Non-pigmented ciliary epithelial cell (primary cell): ENCODE measurements around the gene MYLK.

ENCODE experiments used
- DNase-seq: peaks from one replicate; pipeline ENCODE4 v3.0.0-alpha.2; 2010; ENCODE audit warnings: low read depth

Gene MYLK

DNA sequence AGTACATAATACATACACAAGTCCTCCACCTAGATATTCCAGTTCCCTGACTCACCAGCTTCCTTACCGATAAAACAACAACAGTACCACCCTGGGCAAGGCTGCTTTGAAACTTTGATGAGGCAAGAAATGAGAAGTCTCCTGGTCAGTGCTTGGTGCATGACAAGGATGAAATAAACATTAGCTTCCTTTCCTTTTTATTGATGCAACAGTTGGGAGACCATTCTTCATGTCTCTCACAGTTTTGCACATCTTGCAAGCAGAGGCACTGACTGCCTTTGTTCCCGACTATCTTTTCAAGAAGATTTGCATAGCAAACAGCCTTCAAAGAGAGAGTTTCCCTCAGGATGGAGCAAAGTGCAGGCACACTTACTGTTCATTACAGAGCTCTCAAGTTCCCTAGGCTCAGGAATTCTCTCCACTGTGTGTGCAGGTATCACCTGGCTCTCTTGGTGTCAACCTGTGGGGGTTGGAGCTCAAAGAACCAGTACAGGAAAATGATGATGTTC, 65.2 kb downstream of the MYLK start:
- no peak for DNase-seq

DNA sequence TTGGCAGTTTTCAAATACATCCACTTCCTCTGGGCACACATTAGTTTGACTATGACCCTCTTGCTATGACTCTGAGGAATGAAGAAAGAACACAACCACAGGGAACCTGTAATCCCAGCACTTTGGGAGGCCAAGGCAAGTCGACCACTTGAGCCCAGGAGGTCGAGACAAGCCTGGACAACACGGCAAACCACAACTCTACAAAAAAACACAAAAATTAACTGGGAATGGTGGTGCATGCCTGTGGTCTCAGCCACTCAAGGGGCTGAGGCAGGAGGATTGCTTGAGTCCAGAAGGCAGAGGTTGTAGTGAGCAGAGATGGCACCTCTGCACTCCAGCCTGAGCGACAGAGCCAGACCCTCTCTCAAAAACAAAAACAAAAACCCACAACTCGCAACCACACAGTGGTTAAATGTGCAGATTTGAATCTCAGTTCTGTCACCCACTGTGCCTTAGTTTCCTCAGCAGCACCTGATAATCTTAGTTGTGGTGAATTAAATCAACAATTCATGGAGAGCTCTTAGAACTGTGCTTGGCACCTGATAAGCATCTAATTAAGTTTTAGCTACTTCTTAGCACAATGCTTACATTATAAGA, 65.7 kb downstream of the MYLK start:
- DNase-seq: no peak

DNA sequence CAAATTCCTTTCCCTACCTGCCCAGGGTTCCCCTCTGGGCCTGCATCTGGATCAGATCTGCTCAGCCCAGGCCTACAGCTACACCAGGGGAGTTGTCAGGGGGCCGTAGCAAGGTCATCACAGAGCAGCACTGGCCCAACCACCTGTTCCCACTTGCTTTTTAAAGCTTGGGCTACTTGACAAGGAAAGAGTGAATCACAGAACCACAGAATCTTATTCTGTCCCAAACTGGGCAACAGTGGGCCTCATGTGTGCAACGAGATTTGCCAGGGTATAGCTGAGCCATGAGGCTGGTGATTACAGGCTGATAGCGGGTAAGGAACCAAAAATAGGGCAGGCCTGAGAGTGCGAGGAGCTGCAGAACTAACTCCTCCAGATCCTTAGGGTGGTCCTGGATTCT, 66.7 kb downstream of the MYLK start:
- DNase-seq: no peak

DNA sequence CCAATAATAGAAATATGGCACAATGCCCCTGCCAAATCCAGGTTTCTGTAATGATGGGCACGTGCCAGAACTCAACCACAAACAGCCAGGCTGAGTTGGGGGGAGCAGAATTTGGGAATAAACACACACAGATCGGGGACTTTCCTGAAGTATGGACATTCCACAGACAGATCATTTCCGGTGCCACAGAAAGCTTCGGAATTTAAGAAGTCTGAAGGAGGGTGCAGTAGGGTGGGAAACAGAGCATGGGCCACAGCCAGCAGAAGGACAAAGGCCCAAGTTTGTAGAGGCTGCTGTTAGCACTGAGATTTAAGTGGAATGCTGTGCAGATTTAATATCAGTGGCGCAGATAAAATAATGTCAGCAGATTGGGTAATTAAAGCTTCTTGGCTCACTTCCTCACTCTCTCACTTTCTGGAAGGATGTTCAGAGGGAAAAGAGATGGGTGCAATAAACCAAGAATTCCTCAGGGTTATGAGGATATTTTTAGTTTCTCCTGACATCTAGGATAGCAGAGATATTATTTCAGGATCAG, 67.4 kb downstream of the MYLK start:
- DNase-seq: no peak

DNA sequence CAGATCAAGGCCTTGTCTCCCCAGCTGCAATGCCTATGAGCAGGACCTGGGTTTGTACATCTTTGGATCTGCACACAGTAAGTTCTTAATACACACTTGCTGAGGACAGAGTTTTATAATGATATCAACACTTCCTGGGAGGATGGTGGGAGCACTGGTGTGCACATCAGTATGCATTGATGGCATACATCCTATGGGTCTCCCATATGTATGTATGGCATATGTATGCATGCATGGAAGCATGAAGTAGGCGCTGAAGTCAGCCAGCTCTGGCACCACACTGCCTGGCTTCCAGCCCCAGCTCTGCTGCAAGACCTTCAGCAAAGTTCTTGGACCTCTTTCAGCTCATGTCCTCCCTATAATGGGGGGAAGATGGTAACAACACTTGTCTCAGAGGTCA, 68.2 kb downstream of the MYLK start:
- DNase-seq: no peak

DNA sequence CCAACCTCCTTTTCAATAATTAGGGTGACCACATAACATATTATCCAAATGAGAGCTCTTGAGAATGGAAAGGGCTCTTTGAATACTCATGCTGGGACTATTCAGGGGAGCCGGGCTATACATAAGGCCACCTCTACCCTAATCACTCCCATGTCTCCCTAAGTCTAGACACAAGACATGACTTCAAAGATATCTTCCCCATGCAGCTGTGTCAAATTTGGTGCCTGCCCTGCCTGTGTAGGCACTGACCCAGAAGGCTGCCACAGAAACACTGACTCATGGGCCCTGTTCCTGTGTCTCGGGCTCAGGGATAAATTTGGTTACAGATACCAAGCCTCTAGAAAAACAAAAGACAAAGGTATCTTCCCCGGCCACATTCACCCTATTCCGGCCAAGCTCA, 70.3 kb downstream of the MYLK start:
- no peak for DNase-seq

DNA sequence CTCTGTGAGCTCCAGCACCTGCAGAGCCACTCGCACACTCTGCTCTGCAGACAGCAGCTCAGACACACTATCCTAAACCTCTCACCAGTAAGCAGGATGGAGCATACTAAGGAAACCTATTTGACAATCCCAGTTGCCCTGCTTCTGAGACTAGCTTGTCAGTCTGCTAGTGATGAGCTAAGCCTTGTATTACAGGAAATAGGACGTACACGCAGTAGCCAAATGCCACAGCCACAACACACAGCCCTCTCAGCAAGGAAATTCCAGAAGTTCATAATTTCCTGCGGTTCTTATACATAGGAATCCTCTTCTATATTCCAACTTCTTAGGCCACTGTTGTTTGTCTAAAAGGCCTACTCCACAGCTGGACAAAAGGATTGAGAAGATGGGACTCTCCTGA, 74.5 kb downstream of the MYLK start:
- DNase-seq: no peak

DNA sequence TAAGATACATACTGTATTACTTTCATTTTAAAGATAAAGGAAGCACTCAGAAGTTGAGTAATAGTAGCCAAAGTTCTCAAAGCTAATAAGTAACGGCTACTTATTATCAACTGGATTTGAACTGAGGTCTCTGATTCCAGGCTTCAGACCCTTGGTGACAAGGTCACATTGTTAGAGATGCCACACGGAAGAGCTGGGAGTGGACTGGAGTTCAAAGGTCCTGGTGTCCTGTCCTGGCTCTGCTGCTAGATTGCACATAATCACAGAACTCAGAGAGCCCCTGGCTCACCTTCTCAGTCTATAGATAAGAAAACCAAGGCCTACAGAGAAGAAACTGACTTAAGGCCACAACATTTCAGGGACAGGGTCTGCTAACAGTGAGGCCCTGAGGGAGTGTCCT, 75.3 kb downstream of the MYLK start:
- no peak for DNase-seq

DNA sequence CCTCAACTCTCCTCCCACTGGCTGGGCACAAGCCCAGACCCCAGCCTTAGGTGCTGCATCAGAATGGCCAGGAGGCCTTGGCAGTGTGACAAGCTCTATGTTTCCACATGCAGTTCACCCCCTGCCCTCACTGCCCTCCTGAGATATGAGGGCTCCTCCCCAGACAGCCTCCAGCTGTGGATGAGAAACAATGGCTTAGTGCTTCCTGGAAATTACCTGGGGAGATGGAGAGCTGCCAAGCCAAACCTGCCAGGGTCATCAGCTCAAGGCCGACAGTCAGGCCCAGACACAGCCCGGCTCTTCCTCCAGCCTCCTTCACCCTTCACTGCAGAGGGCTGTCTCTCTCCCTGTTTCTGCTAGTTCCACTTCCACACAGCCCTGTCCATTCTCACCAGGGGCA, 76.3 kb downstream of the MYLK start:
- DNase-seq: no peak

DNA sequence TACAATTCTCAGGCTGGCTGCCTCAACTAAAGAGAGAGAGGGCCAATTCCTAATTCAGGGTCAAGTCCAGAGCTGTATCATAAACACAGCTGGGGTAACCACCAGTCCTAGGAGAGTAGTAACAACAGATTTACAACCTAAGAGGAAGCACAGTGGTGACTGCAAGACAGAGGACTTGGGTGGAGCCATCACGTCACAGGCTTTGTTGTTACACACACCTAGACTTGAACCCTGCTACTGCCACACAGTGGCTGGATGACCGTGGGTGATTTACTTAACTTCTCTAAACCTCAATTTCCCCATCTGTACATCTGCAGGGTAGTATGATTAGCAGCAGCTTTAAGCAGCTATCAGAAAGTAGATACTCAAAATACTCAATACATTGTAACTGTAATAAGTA, 78.6 kb downstream of the MYLK start:
- no peak for DNase-seq

DNA sequence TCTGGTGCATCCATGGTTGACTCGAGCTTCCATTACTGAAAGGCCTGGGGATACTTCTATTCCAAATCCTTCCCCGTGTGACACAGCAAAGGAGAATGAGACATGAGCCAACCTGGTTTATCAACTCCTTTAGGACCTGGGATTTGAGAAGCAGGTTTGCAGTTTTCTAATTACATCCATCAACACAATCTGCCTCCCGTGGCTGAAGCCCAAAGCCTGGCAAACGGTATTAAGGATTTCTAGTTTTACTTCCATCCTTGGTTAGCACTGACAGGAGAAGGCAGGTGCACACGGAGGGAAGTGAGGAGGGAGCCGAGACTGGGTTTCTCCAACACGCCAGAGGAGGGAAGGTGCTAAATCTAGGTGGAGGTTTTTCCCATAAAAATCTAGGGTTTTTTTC, 79.0 kb downstream of the MYLK start:
- DNase-seq: no peak

DNA sequence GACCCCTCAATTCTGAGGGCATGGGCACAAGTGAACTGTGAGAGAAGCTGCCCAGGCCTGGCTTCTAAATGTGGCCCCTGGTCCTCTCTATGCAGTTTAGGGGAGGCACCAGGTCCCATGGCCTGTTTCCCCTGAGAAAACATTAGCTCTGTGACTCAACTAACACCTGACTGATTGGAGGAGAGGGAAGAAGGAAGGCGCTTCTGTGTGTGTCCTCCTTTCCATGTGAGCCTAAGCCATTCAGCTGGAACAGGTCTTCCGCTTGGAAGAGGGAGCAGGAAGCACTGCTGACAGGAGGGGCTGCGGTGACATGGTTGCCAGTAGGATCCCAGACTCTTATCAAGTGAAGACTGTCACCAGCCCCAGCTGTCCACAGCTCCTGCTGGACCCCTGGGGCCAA, 79.5 kb downstream of the MYLK start:
- DNase-seq: no peak

DNA sequence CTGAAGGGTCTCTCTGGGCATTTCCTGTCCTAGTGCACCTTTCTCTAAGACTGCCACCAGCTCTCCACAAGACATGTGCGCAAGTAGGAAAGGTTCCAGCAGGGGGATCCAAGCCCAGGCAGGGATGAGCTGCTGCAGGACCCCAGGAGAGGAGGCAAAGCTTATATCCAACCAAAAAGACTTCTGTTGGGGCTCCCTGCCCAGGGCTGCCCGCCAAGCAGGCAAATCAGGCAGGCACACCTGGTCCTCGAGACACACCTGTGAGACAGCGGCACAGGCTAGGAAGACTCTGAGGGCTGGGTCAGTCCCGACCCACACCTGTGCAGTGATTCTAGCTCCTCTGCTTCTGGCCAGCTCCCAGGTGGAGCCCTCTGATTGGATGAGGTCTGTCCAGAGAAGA, 80.6 kb downstream of the MYLK start:
- DNase-seq: no peak

DNA sequence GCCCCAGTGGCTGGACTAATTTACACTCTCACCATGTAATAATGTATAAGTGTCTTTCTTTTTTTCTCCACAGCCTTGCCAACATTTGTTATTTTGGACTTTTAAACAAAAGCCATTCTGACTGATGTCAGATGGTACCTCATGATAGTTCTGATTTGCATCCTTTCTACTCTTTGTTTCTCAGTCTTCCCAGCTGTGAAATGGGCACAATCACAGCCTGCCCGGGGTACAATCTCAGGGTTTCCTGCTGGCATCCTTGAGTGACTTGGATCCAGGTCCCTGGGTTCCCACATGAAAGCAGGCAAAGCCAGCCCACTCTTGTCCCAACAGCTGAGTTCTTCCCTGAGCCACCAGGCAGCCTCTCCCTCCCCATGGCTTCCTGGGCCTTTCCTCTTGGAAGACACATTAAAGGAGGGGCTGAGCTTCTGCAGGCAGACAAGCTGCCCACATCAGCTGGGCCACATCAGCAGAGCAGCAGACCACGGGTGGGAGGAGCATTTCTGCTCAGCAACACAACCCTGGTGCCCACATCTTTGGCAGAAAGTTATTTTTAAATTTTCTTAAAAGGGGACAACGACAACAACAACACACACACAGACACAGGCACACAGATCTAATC, 82.0 kb downstream of the MYLK start:
- no peak for DNase-seq

DNA sequence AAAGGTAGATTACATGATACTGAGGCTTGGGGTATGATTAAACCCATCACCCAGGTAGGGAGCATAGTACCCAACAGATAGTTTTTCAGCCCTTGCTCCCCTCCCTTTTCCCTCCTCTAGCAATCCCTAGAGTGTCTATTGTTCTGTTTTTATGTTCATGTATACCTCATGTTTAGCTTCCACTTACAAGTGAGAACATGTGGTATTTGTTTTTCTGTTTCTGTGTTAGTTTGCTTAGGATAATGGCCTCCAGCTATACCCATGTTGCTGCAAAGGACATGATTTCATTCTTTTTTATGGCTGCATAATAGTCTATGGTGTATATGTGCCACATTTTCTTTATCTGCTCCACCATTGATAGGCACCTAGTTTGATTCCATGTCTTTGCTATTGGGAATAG, 82.7 kb downstream of the MYLK start:
- no peak for DNase-seq

DNA sequence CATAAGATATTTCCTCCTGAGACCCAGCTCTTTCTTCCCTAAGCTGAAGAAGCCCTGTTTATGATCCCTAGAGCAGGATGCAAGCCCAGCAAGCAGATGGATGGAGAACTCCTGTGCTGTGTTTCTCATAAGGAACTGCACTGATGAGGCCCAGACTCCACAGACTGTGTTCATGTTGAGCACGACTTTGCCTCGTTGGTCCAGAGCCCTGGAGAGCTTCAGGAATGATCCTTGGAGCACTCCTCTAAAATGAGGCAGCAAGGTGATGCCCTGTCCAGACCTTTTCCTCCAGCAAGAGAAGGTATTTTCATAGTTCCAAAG, 83.8 kb downstream of the MYLK start:
- DNase-seq: no peak

DNA sequence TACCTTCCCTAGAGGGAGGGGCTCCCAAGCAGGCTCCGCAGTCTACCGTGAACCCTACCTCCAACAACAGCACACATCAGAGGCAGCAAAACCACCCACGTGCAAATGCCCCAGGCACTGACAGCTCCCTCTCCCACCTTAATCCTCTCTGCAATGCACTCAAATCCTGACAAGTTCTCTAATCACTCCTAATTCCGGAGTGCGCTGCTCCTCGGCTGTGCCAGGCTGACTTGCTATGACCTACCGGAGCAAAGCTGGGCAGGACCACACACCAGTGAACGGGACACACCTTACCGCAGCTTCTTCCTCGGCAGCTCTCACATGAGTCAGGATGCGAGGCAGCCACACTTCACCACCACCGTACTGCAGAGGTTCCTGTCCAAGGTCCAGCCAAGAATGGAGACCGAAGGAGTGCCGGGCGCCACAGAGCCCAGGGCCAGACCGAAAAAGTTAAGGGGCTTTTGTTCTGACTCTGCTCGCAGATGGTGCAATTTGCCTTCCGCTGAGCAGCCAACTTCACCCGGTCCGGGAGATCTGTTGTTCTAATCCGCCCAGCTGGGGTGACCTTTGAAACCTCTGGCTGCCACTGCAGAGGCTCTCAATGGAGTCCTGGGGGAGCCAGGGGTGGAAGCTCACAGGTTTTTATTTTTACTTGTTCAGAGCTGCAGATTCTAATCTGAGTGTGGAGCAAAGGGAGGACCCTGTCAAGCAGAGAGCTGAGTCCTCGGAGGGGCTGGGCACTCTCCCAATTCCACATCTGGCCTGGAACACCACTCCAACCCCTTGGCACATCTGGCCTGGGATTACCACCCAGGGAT, 84.4 kb downstream of the MYLK start:
- no peak for DNase-seq

DNA sequence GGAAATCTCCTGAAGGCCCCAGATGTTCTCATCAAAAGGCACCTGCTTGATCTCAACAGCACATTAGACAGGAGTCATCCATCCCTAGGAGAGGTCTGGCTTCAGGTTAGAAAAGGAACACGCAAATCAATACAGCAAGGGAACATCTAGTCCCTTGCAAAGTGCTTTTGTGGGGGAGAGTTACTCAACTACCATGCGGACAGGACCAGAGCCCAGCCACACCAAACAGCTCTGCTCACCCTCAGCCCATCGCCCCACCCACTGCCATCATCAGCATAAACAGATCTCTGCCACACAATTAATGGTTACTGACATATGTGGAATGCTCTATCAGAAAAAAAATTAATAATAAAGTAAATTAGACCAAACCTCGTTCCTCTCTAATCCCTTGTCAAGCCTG, 85.6 kb downstream of the MYLK start:
- DNase-seq: no peak

DNA sequence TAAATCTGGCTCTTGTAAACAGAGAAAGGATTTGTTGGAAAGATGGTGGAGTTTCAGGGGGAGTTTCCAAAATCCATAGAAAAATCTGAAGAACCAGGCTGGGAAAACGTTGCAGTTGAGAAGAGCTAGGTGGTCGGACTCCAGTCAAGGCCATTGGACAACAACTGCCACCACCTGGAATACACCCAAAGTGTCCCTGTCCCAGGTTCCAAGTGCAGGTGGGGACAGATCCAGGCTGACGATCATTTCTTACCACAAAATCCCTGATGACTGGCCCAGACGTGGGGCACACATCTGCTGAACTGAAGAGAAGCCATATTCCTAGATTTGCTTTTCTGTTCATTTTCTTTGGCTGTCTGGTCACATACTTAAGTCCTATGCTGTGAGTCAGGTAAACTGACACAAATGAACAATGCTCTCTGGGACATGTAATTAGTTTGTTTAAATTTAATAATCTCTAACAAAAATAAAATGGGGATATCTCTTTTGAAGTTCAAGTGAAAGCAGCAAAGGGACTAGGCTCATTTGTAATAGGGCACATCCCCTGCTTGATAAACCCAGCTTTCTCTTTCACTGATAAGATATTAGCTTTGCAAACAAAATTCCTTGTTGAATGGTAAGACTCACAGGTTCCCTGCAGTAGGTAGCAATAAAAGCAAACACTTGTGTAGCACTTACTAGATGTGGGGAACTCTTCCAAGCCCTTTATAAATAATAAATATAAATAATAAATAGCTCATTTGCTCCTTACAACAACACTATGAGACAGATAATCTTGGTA, 88.5 kb downstream of the MYLK start:
- no peak for DNase-seq

DNA sequence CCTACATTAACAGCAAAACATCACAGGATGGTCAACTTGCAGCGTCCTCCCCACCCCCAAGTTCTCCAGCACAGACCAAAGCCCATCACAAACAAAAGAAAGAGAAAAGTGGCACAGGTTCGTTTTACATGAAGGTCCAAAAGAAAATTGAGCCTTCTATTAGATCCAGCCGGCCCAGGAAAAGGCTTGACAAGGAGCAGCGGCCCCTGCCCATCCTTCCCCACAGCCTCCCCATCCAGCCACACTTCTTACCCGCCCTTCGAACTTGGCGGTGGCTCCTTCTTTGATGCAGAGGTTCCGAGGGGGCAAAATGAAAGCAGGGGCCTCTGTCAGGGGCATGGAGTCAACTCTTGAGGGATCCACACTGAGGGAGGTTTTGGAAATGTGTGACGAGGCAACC, 90.7 kb downstream of the MYLK start:
- DNase-seq: no peak

DNA sequence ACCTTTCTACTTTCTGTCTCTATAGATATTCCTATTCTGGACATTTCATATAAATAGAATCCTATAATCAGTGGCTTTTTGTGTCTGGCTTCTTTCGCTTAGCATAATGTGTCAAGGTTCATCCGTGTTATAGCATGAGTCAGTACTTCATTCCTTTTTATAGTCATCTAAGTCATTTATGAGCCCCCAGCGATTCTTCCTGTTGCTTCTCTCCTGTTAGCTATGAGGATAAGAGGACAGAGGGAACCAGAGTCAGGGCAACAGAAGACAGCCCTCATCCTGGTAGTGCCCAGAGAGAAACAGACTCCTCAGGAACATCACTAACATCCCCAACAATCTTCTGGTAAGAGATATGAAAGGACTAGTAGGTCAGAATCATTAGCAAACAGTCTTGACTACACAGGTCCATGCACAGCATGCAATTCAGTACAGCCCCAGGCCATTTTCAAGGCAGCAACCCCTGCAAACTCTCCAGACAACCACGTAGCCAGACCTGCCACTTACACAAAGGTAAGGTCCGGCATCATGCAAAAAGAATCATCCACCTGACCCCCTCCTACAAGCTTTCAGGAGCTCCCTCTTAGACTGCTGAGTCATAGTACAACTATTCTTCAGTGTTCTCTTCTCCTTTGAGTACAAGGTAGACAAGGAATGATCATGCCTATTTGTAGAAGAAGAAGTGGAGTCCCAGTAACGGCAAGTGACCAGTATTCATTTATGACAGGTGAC, 91.5 kb downstream of the MYLK start:
- no peak for DNase-seq

DNA sequence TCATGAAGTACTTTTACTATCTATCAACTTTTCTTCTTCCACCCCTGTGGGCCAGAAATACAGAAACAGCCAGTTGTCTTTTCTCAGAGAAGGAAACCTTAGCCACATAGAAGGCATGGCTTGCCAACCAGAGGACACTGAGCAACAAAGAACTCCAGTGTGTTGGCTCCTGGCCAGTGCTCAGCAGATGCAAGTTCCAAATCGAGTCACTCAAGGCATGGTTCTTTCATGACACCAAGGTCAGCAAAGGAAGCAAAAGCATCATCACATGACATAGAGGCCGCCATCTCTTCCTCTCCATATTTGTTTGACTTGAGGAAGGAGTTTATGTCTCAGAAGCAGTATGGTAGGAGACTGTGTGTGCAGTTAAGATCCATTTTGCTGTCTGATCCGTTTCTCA, 92.2 kb downstream of the MYLK start:
- no peak for DNase-seq
